GM18505 (cell line): Measurements from ENCODE around the gene RPL26.

Experiments
- ATAC-seq: cut with Tn5 transposase; IDR thresholded peaks from one replicate; pipeline ENCODE4 v1.9.1; 2021; ENCODE audit not compliant: unreplicated experiment
- POLR2A ChIP-seq: IDR thresholded peaks from 4 replicates; pipeline ENCODE4 v1.6.1; 2011; ENCODE audit warnings: borderline replicate concordance; ENCODE audit not compliant: insufficient read depth, insufficient read length; ENCODE audit errors: extremely low read depth

RPL26 gene

DNA sequence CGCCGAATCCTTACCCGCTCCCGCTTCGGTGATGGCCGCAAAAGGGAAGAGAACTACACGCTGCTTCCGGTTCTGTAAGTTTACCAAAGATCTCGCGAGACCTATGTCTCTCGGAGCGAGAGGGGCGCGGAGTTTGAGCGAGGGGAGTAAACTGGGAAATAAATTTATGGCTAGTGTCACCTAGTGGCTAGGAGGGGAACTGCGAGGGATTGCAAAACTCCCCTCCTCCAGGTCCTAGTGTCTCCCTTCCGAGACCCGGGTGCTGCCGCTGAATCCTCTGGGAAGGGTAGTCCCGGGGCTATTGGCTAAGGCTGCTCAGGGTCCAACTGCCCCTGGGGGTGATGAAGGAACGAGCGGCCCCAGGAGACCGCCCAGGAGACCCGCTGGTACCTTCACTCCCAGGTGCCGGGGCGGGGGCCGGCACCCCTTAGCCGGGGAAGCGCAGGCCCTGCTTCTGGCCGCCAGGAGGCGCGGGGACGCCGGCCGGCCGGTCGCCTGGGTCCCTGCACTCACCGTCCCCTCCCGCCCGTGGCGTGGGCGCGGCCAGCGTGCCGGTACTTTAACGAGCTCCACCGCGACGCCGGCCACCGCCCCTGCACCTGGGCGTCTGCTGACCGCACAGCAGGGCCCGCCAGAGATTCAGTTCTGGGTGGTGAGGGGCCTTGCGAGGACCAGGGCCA lies at the start of gene RPL26:
Gene RPL26 (minus strand): TSS at position 51 of the 680 bp plus-strand sequence. CDS start 883 bp downstream, outside the sequence.
- peak; percentile 99 for TF ChIP-seq POLR2A
- peak; percentile 90 for ATAC-seq

DNA sequence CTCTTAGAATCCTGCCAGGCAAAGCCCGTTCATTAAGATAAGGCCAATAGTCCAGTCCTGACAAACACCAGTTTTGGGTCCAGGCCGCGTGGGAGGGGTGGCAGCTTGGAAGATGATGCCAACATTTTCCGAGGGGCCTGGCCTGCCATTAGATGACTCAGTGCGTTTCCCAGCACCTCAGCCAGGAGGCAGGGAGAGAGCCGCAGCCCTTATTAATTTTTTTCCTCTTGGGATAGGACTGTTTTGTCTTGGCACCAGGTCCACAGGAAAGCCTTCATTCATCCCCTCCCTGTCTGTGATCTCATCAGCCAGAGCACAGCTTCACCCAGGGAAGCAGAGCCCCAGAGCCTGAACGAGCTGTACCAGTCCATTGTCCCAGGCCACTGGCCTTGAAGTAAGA lies 48.0 kb upstream of the RPL26 start:
- TF ChIP-seq POLR2A, result no peak
- no peak for ATAC-seq

DNA sequence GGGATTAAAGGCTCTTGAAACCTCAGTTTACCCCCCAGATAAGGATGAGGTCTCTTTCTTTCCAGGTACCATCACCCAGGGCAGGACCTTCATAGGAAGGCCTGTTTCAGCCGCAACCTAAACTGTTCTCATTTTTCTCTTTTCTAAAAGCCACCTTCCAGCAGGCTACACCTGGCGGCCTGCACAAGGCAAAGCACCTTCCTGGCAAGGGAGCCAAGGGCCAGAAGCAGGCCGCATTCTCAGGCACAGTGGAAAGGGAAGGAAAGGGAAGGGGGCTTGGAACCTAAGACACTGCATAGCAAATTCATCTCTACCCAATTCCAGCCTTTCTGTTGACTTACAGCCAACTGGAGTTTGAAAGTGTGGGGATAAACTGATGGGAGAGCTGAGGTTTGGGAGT lies 43.8 kb upstream of the RPL26 start:
- ATAC-seq, result no peak

DNA sequence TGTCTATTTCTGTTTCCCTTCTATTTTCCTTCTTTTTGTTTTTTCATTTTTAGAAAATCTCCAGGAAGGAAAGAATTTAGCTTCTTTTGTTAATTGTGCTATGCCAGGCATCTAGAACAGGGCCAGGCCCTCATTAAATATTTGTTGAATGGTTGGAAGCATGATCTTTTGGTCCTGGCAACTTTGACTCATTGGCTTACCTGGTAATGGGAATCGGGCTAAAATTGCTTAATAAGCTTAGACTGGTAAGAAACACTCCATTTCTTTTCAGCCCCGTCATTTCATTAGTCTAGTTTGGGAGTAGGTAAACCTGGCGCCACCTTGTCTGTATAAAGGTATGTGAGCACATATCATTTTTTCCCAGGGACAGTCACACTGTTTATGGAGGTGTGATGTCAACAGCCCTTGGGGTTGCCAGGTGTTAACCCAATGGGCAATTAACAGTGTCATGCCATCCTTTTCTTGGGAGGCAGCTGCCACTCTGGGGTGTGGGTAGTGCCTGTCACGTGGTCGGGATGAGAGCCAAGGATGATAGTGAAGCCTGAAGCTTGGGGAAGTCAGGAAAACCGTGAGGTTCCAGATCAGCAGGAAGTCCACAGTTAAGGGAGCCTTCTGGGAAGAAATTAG lies 43.2 kb upstream of the RPL26 start:
- no peak for TF ChIP-seq POLR2A
- no peak for ATAC-seq

More for the DNA sequence above, 43.8 kb upstream of the RPL26 start:
- no peak for TF ChIP-seq POLR2A

DNA sequence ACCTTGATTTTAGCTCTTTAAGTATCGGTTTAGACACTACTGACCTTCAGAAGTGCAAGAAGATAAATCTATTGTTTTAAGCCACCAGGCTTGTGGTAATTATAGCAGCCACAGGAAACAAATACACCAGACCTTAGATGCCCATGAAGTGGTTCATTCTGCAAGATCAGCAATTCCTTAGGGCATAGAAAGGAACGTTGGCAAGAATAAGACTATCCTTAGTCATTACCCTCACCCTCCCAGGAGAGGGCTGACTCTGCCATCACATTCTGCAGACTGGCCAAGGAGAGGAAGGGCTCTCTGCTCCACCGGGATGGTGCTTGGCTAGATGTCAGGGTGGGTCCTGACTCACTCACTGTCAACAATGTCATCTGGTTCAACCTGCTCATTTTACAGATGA lies 38.6 kb upstream of the RPL26 start:
- no peak for TF ChIP-seq POLR2A
- ATAC-seq, result no peak

DNA sequence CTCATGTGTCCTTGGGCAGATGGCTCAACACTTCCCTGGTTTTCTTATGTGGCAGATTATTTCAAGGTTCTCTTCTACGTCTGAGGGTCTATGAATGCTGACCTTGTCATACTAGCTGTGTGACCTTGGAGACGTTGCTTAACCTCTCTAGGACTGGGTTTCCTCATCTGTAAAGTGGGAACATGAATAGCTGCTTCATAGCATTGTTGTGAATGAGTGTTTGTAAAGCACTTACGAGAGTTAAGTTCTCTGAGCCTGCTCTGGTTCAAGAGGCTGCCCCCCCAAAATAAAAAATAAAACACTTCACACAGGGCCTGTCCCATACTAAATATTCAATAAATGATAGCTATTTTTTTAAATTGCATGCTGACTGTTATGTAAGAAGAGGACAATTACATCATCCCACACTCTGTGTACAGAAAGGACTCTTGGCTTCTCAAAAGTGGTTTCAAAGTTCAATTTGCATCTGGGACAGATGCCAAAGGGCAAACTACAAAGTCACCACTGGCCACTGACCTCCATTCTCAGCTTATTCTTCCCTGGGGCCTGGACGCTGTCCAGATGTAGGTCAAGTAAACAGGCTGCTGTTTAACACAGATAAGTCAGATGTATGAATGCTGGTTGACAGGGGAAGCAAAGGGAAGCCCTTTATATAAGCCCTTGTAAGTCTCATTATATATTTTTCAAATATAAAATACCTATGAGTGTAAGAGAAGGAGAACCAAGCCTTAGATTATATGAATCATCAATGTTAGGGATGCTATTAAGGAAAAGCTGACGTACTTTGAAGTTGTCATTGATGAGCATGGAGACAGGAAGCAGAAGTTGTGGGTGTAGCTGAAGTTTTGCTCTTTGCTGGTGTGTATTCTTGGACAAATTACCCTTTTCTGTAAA lies 37.3 kb upstream of the RPL26 start:
- ATAC-seq, result no peak
- TF ChIP-seq POLR2A, result no peak

DNA sequence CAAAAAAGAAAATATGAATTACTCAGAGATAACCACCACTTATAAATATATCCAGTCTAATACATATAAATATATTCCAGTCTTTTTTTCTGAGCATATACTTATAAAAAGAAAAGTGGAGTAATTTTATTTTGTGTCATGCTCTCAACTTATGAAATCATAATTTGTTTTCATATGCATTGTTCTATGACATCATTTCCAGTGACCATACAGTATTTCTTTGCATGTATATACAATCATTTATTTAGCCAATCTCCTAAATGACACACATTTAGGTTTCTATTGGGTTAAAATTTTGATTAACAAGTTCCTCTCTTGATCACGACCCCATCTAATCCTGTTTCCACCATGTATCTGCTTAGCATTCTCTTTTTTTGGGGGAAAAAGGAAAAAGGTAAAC lies 36.3 kb upstream of the RPL26 start:
- no peak for ATAC-seq
- TF ChIP-seq POLR2A, result no peak

DNA sequence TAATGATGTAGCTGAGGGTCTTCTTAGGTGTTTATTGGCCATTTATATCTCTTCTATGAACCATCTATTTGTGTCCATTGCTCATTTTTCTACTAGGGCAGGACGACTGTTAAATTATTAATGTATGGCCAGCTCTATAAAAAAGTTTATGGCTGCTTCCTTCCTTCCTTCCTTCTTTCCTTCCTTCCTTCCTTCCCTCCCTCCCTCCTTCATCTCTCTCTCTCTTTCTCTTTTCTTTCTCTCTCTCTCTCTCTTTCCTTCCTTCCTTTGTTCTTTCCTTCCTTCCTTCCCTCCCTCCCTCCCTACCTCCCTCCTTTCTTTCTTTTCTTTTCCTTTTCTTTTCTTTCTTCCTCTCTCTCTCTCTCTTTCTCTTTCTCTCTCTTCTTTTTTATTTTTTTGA lies 35.5 kb upstream of the RPL26 start:
- no peak for TF ChIP-seq POLR2A
- no peak for ATAC-seq

DNA sequence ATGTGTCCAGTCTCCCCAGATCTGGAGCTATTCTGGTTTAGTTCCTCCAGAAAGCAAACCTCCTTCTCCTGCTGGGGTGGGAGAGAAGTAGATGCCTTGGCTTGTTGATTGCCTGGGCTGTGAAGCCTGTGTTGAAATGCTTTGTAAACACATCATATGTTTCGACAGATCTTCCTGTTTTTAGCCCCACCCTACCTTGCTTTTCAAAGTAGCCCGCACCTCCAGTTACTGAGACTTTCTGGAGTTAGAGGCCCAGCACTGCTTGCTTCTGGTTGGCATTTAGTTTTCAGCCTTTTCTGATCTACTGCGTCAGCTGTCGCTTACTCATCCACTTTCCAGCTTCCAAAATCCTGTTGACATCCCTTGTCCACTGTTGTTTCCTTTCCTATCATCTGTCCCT lies 34.8 kb upstream of the RPL26 start:
- ATAC-seq, result no peak
- no peak for TF ChIP-seq POLR2A

DNA sequence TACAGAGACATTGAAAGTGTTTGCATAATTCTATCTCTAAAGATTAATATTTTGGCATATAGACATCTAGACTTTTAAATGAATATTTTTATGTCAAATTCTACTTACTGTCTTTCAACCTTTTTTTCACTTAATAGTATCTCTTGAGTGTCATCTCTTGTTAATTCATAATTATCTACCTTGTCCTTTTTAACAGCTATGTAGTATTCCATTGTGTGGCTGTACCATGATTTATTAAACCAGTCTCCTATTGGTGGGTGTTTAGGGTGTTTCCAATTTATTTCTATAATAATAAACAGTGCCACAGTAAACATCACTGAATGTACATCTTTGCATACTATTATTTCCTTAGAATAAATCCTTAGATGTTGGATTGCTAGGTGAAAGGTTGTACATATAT lies 30.9 kb upstream of the RPL26 start:
- no peak for ATAC-seq
- no peak for TF ChIP-seq POLR2A

DNA sequence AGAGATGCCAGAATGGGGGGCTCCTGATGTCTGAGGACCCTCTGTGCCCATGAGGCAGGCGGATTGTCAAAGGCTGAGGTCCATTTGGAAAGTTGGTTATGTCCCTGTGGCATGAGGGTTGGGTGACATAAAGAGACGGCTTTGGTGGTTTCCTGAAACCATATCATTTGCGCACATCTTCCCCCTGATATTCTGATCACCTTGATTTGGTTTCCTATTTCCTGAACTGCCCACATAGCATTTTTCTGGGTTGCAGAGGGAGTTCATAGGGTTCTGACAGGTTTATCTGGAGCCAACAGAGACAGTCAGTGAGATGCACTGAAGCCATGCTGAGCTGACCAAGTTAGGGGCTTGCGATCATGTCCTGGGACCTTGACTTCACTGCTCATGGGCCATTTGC lies 30.3 kb upstream of the RPL26 start:
- ATAC-seq, result no peak
- TF ChIP-seq POLR2A, result no peak

DNA sequence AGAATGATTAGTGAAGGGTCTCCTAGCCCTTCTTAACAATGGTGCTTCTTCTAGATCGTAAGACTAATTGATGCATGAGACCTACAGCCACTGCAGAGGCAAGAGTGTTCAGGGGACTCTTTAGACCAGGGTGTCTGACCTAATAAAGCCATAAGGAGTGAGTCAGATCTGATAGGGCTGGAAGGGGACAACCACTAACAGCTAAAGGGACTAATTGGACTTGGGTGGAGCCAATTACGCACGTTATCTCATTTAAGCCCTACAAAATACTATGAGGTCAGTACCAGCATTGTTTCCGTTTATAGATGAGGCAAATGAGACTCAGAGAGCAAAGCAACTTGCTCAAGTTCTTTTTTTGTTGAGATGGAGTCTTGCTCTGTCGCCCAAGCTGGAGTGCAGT lies 29.1 kb upstream of the RPL26 start:
- no peak for ATAC-seq
- no peak for TF ChIP-seq POLR2A

DNA sequence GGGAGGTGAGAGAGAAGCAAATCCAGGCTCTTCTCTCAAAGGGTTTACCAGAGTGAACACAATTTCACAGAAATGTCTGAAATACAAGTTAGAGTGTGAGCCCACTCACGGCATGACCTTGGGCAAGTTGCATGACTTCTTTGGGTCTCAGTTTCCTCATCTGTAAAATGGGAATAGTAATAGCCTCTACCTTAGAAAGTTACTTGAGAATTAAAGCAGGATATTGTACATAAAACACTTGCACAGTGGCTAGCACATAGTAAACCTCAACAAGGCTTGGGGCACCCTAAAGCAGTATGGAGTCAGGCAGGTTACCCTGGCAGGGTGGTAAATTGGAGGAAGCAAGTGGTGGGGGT lies 27.9 kb upstream of the RPL26 start:
- no peak for TF ChIP-seq POLR2A
- ATAC-seq, result no peak
